HUES48 (cell line): ENCODE data around the gene CFAP43.
A peak's percentile ranks its signal among the peaks of the same experiment; 100 is the strongest.
"Not testable (repeated sequence)": the region's sequence is repeated elsewhere in the genome, so short reads cannot be mapped to it uniquely, and the experiment has no call there.

ENCODE experiments used
- H3K27ac ChIP-seq: one replicate; pipeline ENCODE4 v1.7.0; 2013; ENCODE audit warnings: low read depth, low read length, inconsistent platforms
- H3K27me3 ChIP-seq: 2 replicates; pipeline ENCODE4 v1.6.1; 2013; ENCODE audit warnings: mild to moderate bottlenecking, low read length; ENCODE audit not compliant: control insufficient read depth, insufficient read depth
- H3K36me3 ChIP-seq: 2 replicates; pipeline ENCODE4 v1.6.1; 2013; ENCODE audit warnings: low read length; ENCODE audit not compliant: control insufficient read depth, insufficient read depth
- H3K4me1 ChIP-seq: 2 replicates; pipeline ENCODE4 v1.6.1; 2013; ENCODE audit warnings: mild to moderate bottlenecking, low read length; ENCODE audit not compliant: control insufficient read depth, insufficient read depth
- H3K4me3 ChIP-seq: 2 replicates; pipeline ENCODE4 v1.5.1; 2013; ENCODE audit warnings: mild to moderate bottlenecking, low read depth, low read length
- H3K9ac ChIP-seq: 2 replicates; pipeline ENCODE4 v1.6.1; 2013; ENCODE audit warnings: mild to moderate bottlenecking, low read depth, low read length, moderate library complexity
- H3K9me3 ChIP-seq: 2 replicates; pipeline ENCODE4 v1.6.1; 2013; ENCODE audit warnings: low read length; ENCODE audit not compliant: control insufficient read depth, insufficient read depth

CFAP43 gene

DNA sequence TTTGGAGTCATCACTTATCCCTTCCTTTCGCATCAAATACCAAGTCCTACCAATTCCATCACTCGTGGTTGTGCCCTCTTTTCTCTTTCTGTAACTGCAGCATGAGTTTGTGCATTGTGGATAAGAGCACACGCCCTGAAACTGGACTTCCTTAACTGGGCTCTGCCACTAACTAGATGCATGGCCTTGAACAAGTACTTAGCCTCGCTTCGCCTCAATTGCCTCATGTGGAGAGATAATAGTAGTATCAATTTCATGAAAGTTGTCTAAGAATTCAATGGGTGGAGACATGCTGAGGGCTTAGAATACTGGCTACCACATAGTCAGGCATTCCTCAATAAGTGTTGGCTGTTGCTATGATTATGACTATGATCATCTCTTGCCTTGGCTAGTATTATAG lies 41.5 kb downstream of the CFAP43 start:
- no peak overlapping the region for H3K27ac ChIP-seq
- H3K36me3 ChIP-seq, result no peaks in the 10 kb centered on the region
- H3K27me3 ChIP-seq, result no peaks in the 10 kb centered on the region
- H3K4me3 ChIP-seq, result no peak overlapping the region
- H3K9me3 ChIP-seq, result no peaks in the 10 kb centered on the region
- H3K4me1 ChIP-seq, result no peaks in the 10 kb centered on the region
- H3K9ac ChIP-seq, result no peak overlapping the region

DNA sequence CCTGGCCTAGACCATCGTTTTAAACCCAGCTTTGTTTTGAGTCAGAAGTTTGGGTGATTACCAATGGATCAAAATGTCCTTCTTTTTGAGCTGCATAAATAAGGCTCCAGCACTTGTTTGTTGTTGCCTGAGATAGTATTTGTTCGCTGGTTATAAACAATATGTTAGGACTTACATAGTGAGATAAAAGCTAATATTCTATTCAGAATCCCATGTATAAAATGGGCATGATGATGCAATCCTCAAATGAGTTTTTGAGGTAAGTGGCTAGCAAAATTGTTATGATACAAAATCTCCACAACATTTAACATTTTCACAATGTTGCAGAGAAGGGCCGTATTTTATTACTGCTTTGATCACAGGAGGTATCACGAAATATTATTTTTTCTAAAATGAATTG lies 48.5 kb downstream of the CFAP43 start:
- H3K9me3 ChIP-seq, result no peaks in the 10 kb centered on the region
- no peaks in the 10 kb centered on the region for H3K27me3 ChIP-seq
- H3K9ac ChIP-seq, result no peak overlapping the region
- H3K4me1 ChIP-seq, result no peaks in the 10 kb centered on the region
- H3K27ac ChIP-seq, result no peak overlapping the region
- no peaks in the 10 kb centered on the region for H3K36me3 ChIP-seq
- H3K4me3 ChIP-seq, result no peak overlapping the region

DNA sequence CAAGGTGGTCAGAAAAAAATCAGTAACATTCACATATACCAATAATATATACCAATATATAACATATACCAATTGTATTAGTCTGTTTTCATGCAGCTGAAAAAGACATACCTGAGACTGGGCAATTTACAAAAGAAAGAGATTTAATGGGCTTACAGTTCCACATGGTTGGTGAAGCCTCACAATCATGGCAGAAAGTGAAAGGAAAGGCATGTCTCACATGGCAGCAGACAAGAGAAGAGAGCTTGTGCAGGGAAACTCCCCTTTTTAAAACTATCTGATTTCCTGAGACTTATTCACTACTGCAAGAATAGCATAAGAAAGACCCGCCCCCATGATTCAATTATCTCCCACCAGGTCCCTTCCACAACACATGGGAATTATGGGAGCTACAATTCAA lies 58.0 kb downstream of the CFAP43 start:
- not testable (repeated sequence) for H3K27me3 ChIP-seq, H3K36me3 ChIP-seq, H3K4me3 ChIP-seq, H3K9me3 ChIP-seq, H3K4me1 ChIP-seq, H3K9ac ChIP-seq, H3K27ac ChIP-seq

DNA sequence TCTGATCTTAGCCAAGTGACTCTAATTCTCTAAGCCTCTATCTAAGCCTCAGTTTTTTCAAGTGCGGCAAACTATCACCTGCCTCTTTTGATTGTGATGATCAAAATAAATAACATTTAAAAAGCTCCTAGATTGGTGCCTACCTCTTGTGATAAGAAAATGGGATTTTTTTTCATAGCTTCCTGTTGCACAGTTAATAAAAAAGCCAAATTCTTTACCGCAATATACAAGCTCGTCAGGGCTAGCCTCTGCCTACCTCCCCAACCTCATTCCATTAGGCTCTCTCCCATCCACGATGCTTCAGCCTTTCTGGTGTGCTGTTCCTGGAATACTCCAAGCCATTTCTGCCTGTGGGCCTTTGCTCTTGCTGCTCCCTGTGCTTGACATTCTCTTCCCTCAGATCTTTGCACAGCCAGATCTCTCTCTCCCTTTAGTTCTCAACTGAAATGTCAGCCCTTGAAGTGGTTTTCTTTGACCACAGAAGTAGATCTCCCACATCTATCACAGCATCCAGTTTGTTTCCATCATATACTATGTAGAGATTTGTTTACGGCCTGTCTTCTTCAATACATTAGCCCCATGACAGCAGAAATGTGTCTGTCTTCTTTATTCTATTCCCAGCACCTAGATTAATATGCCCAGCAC lies 61.4 kb downstream of the CFAP43 start:
- Histone ChIP-seq H3K4me3 (no peak overlapping the region), H3K27ac (no peak overlapping the region), H3K9ac (no peak overlapping the region), H3K4me1 (no peaks in the 10 kb centered on the region), H3K9me3 (peaks cover 10% of the 10 kb centered on the region; the same call in 1 of the 2 replicates), H3K36me3 (no peaks in the 10 kb centered on the region), H3K27me3 (no peaks in the 10 kb centered on the region)

DNA sequence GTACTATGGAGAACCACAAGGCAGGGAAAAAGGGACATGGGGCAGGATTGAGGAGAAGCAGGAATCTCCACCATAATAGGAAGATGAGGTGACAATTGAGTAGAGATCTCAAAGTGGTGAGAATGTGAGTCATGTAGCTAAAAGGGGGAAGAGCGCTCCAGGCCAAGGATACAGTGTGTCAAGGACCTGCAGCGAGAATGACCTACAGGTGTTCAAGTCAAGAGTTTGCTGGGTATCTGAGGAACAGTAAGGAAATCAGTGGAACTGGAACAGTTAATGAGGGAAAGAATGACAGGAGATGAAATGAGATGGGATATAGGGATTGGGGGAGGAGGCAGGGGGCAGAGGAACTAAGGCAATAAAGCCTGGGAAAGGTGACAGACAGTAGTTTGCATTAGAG lies 76.6 kb downstream of the CFAP43 start:
- Histone ChIP-seq H3K36me3 (no peaks in the 10 kb centered on the region), H3K4me1 (peaks cover 19% of the 10 kb centered on the region; the same call in 1 of the 2 replicates), H3K27me3 (no peaks in the 10 kb centered on the region), H3K9ac (no peak overlapping the region), H3K9me3 (peaks cover 10% of the 10 kb centered on the region), H3K4me3 (no peak overlapping the region), H3K27ac (peak overlapping the region; percentile 26)

DNA sequence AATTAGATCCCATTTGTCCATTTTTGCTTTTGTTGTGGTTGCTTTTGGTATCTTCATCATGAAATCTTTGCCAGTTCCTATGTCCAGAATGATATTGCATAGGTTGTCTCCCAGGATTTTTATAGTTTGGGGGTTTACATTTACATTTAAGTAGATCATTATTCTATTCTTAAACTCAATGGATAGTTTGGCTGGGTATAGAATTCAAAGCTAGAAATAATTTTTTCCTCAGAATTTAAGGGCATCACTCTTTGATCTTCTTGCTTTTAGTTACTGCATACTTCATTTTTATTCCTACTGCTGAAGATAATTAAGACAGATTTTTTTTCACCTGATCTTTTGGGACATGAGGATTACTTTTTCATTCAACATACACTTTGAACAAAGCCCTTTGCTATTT lies 80.4 kb downstream of the CFAP43 start:
- no peak overlapping the region for H3K4me3 ChIP-seq
- H3K9me3 ChIP-seq, result peaks cover 10% of the 10 kb centered on the region
- no peaks in the 10 kb centered on the region for H3K27me3 ChIP-seq
- no peaks in the 10 kb centered on the region for H3K36me3 ChIP-seq
- H3K4me1 ChIP-seq, result peaks cover 14% of the 10 kb centered on the region; the same call in 1 of the 2 replicates
- no peak overlapping the region for H3K9ac ChIP-seq
- no peak overlapping the region for H3K27ac ChIP-seq

DNA sequence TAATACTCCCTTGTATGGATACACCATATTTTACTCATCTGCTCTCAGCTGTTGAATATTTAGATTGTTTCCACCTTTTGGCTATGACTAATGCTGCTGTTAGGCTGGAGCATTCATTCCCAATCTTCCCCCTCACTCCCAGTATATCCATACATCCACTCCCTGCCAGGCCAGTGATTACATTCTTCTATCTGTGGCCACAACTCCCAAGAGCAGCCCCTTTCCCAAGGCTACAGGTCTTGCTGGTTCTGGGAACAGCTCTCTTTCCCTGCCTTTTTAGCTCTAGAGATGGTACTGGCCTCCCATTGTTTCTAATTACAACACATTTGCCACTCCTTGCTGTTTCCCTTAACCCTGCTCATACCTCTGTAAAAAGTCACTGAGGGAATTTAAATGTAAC lies 82.0 kb downstream of the CFAP43 start:
- no peaks in the 10 kb centered on the region for H3K27me3 ChIP-seq
- H3K4me3 ChIP-seq, result no peak overlapping the region
- H3K4me1 ChIP-seq, result 0 out of 2 replicates have a peak, but pooled peaks cover 5% of the 10 kb centered on the region
- H3K9ac ChIP-seq, result no peak overlapping the region
- peaks cover 10% of the 10 kb centered on the region for H3K9me3 ChIP-seq
- H3K27ac ChIP-seq, result peak overlapping the region; percentile 31
- H3K36me3 ChIP-seq, result no peaks in the 10 kb centered on the region

DNA sequence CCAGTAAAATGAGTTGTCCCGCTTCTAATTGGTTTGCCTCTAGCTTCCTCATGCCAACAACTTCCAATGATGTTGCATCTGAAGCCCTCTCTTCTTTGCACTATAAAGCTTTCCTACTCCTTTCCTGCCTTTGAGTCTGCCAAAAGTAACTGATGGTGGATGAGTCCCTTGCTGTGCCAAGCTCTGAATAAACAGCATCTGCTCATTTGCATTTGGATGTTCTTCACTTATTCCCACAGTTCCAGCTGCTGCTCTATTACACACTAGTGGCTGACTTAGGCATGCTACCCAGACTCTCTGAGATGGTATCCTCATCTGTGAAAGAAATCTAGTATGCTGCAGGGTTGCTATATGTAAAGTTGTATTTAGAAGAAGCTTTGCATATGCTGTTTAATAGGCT lies 85.3 kb downstream of the CFAP43 start:
- Histone ChIP-seq H3K9me3 (peaks cover 3% of the 10 kb centered on the region), H3K27me3 (no peaks in the 10 kb centered on the region), H3K27ac (peak overlapping the region; percentile 59), H3K36me3 (no peaks in the 10 kb centered on the region), H3K4me3 (no peak overlapping the region), H3K4me1 (peaks cover 12% of the 10 kb centered on the region), H3K9ac (no peak overlapping the region)

DNA sequence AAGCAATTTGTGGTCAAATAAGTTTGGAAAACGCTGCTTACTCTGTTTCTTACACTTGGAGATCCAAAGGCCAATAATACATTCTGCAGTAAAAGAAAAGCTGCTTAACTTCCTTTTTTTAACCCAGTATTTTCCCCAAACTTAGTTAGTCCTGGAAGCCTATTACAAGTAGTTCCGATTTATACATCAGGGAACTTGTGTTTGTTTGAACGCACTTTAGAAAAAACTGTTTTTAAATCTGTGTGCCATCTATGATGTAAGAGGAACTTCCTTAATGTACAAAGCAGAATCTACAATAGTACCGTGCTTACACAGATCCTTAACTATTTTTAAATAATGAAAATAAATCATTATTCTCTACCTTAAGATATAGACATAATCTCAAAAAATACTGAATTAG lies 87.2 kb downstream of the CFAP43 start:
- peaks cover 16% of the 10 kb centered on the region for H3K4me1 ChIP-seq
- H3K9ac ChIP-seq, result no peak overlapping the region
- no peaks in the 10 kb centered on the region for H3K27me3 ChIP-seq
- H3K27ac ChIP-seq, result no peak overlapping the region
- no peaks in the 10 kb centered on the region for H3K9me3 ChIP-seq
- H3K36me3 ChIP-seq, result no peaks in the 10 kb centered on the region
- no peak overlapping the region for H3K4me3 ChIP-seq

DNA sequence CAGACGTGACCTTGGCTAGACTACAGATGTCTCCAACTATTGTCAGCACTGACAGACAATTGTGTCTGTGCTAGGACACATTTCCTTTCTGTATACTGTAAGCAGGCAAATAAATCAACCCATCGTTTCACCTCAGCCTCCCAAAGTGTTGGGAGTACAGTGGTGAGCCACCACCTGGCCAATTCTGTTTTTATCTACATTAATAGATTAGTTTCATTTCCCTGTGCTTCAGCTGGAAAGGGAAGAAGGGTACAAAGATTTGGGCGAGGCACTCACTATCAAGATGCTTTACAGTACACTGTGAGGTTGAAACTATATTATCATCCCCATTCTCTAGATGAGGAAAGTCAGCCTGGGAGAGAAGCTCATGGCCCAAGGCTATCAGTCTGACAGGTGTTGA lies 88.3 kb downstream of the CFAP43 start:
- Histone ChIP-seq H3K4me3 (no peak overlapping the region), H3K36me3 (no peaks in the 10 kb centered on the region), H3K4me1 (peaks cover 16% of the 10 kb centered on the region), H3K27me3 (no peaks in the 10 kb centered on the region), H3K9me3 (no peaks in the 10 kb centered on the region), H3K9ac (no peak overlapping the region), H3K27ac (no peak overlapping the region)

DNA sequence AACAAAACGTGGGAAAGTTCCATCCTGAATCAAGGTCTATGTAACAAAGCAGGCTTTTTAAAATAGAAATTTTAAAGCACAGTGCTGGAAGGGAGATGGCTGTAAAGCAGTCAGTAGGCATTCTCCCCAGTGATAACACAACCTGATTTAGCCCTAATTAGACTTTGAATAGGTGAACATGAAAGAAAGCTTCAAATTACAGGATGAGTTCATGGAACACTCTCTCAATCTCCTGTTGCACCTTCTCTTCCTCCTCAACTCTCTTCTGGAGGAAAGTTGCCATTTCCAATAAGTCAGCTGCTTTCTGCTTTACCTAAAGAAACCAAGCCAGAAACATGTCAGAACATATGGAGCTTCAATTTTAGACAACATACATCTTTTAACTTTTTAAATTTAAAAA lies 90.1 kb downstream of the CFAP43 start:
- Histone ChIP-seq H3K4me3 (peak overlapping the region; percentile 12; the same call in 1 of the 2 replicates), H3K9me3 (no peaks in the 10 kb centered on the region), H3K36me3 (no peaks in the 10 kb centered on the region), H3K9ac (no peak overlapping the region), H3K27me3 (no peaks in the 10 kb centered on the region), H3K4me1 (peaks cover 16% of the 10 kb centered on the region), H3K27ac (peak overlapping the region; percentile 51)
